Measurements from ENCODE around the gene PCDH20.
"Not testable (repeated sequence)": the region's sequence is repeated elsewhere in the genome, so short reads cannot be mapped to it uniquely, and the experiment has no call there.

The PCDH20 gene

GRCh38 chr13:61370520-61370919, 45.1 kb downstream of the PCDH20 start:
- Histone ChIP-seq H3K4me1 (ENCODE audit: control insufficient read depth, insufficient read depth, low read length) (no peaks in the 10 kb centered on the region), H3K4me3 (ENCODE audit: low read depth, low read length) (no peak overlapping the region), H3K9me3 (ENCODE audit: control insufficient read depth, insufficient read depth, low read depth, low read length) (no peaks in the 10 kb centered on the region), H3K27ac (ENCODE audit: extremely low read depth, low read depth, low read length) (no peak overlapping the region), H3K36me3 (ENCODE audit: control insufficient read depth in 2 of 2, insufficient read depth in 1 of 2, low read length in 2 of 2) (no peaks in the 10 kb centered on the region)
- no peak for TF ChIP-seq ZNF2 (tag by site-specific recombination; IDR thresholded peaks at IDR 0.05)
- TF ChIP-seq GLI4 (tag by site-specific recombination; IDR thresholded peaks at IDR 0.05): no peak
- no peak for TF ChIP-seq ZNF335 (tag by site-specific recombination; conservative IDR thresholded peaks at IDR 0.05)
- no peak for TF ChIP-seq TCF7L2 (IDR thresholded peaks at IDR 0.05; ENCODE audit: borderline replicate concordance, low read depth, low read length)
- no peak for TF ChIP-seq KLF10 (tag by site-specific recombination; IDR thresholded peaks at IDR 0.05)
- no peak for TF ChIP-seq SALL2 (tag by site-specific recombination; IDR thresholded peaks at IDR 0.05; ENCODE audit: borderline replicate concordance)
- no peak for TF ChIP-seq ZNF585B (tag by site-specific recombination; IDR thresholded peaks at IDR 0.05)
- no peak for TF ChIP-seq TRIM28 (IDR thresholded peaks at IDR 0.05; ENCODE audit: borderline replicate concordance, low read length)
- TF ChIP-seq MYNN (tag by site-specific recombination; IDR thresholded peaks at IDR 0.05; ENCODE audit: borderline replicate concordance): no peak
- no peak for TF ChIP-seq KLF1 (tag by site-specific recombination; IDR thresholded peaks at IDR 0.05)
- no peak for TF ChIP-seq REST (tag by site-specific recombination; IDR thresholded peaks at IDR 0.05)
- TF ChIP-seq ZNF624 (tag by site-specific recombination; IDR thresholded peaks at IDR 0.05): no peak
- TF ChIP-seq SCRT1 (tag by site-specific recombination; IDR thresholded peaks at IDR 0.05; ENCODE audit: borderline replicate concordance): no peak
- no peak for TF ChIP-seq ZNF561 (tag by site-specific recombination; IDR thresholded peaks at IDR 0.05; ENCODE audit: borderline replicate concordance)
- TF ChIP-seq ZBTB26 (tag by site-specific recombination; optimal IDR thresholded peaks at IDR 0.05): no peak
- no peak for TF ChIP-seq ZNF155 (tag by site-specific recombination; IDR thresholded peaks at IDR 0.05)
- TF ChIP-seq ZSCAN30 (tag by site-specific recombination; IDR thresholded peaks at IDR 0.05): no peak
- ChIA-PET POLR2A (no interaction called here), CTCF (interaction anchor here (0.6 kb wide), 1 partner anchor 166 kb away, joined by 4 read pairs; no protein-coding TSS in a partner anchor)

GRCh38 chr13:61364690-61365089, 51.0 kb downstream of the PCDH20 start:
- H3K9me3 ChIP-seq (ENCODE audit: control insufficient read depth, insufficient read depth, low read depth, low read length); POLR2A ChIA-PET; H3K36me3 ChIP-seq (ENCODE audit: control insufficient read depth in 2 of 2, insufficient read depth in 1 of 2, low read length in 2 of 2); H3K4me1 ChIP-seq (ENCODE audit: control insufficient read depth, insufficient read depth, low read length); CTCF ChIA-PET; H3K4me3 ChIP-seq (ENCODE audit: low read depth, low read length); H3K27ac ChIP-seq (ENCODE audit: extremely low read depth, low read depth, low read length): not testable (repeated sequence)

- Histone ChIP-seq H3K4me1 (ENCODE audit: control insufficient read depth, insufficient read depth, low read length) (no peaks in the 10 kb centered on the region), H3K4me3 (ENCODE audit: low read depth, low read length) (no peak overlapping the region), H3K9me3 (ENCODE audit: control insufficient read depth, insufficient read depth, low read depth, low read length) (no peaks in the 10 kb centered on the region), H3K27ac (ENCODE audit: extremely low read depth, low read depth, low read length) (no peak overlapping the region), H3K36me3 (ENCODE audit: control insufficient read depth in 2 of 2, insufficient read depth in 1 of 2, low read length in 2 of 2) (no peaks in the 10 kb centered on the region)
- CTCF ChIA-PET: no interaction called here
- POLR2A ChIA-PET: no interaction called here
- TF ChIP-seq ZBTB48 (tag by site-specific recombination; IDR thresholded peaks at IDR 0.05): no peak
- TF ChIP-seq ZNF513 (tag by site-specific recombination; IDR thresholded peaks at IDR 0.05): no peak
- no peak for TF ChIP-seq WT1 (tag by site-specific recombination; IDR thresholded peaks at IDR 0.05)
- no peak for TF ChIP-seq ZNF707 (tag by site-specific recombination; IDR thresholded peaks at IDR 0.05)
- no peak for TF ChIP-seq ZNF548 (tag by site-specific recombination; IDR thresholded peaks at IDR 0.05)
- no peak for TF ChIP-seq ZNF621 (tag by site-specific recombination; IDR thresholded peaks at IDR 0.05)
Observed at GRCh38 chr13:61362522-61362921, 53.1 kb downstream of the PCDH20 start.

Measured in HEK293 (cell line).